Karpas-422 (cell line): ENCODE results near the gene SUGCT. TPM values are rescaled to one million over a fixed set of nuclear protein-coding genes. Genes with fewer than 3 reads are reported as not detected.

Experiments used
- DNase-seq: peaks from one replicate; pipeline ENCODE4 v3.0.0-alpha.2; 2015
- H2AFZ ChIP-seq: fragments of 200-600 bp; sonication (generic); 2 replicates; pipeline ENCODE4 v1.6.1; 2014; ENCODE audit warnings: antibody characterized with exemption, low read length, mixed read lengths
- H3K27ac ChIP-seq: fragments of 200-600 bp; sonication (generic); 2 replicates; pipeline ENCODE4 v1.5.1; 2014; ENCODE audit warnings: mild to moderate bottlenecking, low read length, moderate library complexity
- H3K27me3 ChIP-seq: fragments of 200-600 bp; sonication (generic); 2 replicates; pipeline ENCODE4 v1.6.1; 2014; ENCODE audit warnings: low read length, mixed read lengths
- H3K36me3 ChIP-seq: fragments of 200-600 bp; sonication (generic); 2 replicates; pipeline ENCODE4 v1.6.1; 2014; ENCODE audit warnings: low read length, mixed read lengths; ENCODE audit not compliant: insufficient read depth
- H3K4me1 ChIP-seq: fragments of 200-600 bp; sonication (generic); 2 replicates; pipeline ENCODE4 v1.6.1; 2014; ENCODE audit warnings: mild to moderate bottlenecking, low read length, mixed read lengths
- H3K4me2 ChIP-seq: fragments of 200-600 bp; sonication (generic); 2 replicates; pipeline ENCODE4 v1.6.1; 2014; ENCODE audit warnings: low read length, low read depth, mild to moderate bottlenecking; ENCODE audit not compliant: poor library complexity, severe bottlenecking
- H3K4me3 ChIP-seq: fragments of 200-600 bp; sonication (generic); 2 replicates; pipeline ENCODE4 v1.5.1; 2014; ENCODE audit warnings: mild to moderate bottlenecking, antibody characterized with exemption, low read length, mixed read lengths
- H3K79me2 ChIP-seq: fragments of 200-600 bp; sonication (generic); 2 replicates; pipeline ENCODE4 v1.6.1; 2014; ENCODE audit warnings: mild to moderate bottlenecking, low read length, mixed read lengths
- H3K9ac ChIP-seq: fragments of 200-600 bp; sonication (generic); 2 replicates; pipeline ENCODE4 v1.6.0; 2014; ENCODE audit warnings: low read length
- H3K9me2 ChIP-seq: fragments of 200-600 bp; sonication (generic), shearing (Covaris generic); replicated peaks from 2 replicates; pipeline ENCODE4 v1.6.0; 2014; ENCODE audit warnings: mild to moderate bottlenecking, low read length, moderate library complexity; ENCODE audit not compliant: insufficient read depth
- H3K9me3 ChIP-seq: fragments of 300-700, 200-600 bp; sonication (generic); 2 replicates; pipeline ENCODE4 v1.6.1; 2014; ENCODE audit warnings: low read length, mixed read lengths
- H4K20me1 ChIP-seq: fragments of 200-600 bp; sonication (generic); 2 replicates; pipeline ENCODE4 v1.6.1; 2014; ENCODE audit warnings: mild to moderate bottlenecking, antibody characterized with exemption, low read length, low read depth; ENCODE audit not compliant: insufficient read depth
- total RNA-seq: library from RNA; depleted of rRNA; stranded (reverse); fragments of >200 nt; shearing (Covaris generic); gene quantifications from 2 replicates; pipeline ENCODE4 v1.2.3, GENCODE V29; 2014; ENCODE audit warnings: low replicate concordance

The SUGCT gene
- total RNA-seq, 1 experiment from 2014 or later, result 0.48 TPM

GRCh38 chr7:40500219-40500618 lies 365.4 kb downstream of the SUGCT start:
- Histone ChIP-seq H3K27ac (no peak overlapping the region), H3K9me3 (no peaks in the 10 kb centered on the region), H3K79me2 (no peaks in the 10 kb centered on the region), H3K9ac (no peak overlapping the region), H3K9me2 (no peaks in the 10 kb centered on the region), H3K27me3 (no peaks in the 10 kb centered on the region), H3K4me1 (no peaks in the 10 kb centered on the region), H3K4me2 (no peak overlapping the region), H3K4me3 (no peak overlapping the region), H4K20me1 (no peaks in the 10 kb centered on the region), H2AFZ (no peak overlapping the region), H3K36me3 (no peaks in the 10 kb centered on the region)
- no peak for DNase-seq

DNA sequence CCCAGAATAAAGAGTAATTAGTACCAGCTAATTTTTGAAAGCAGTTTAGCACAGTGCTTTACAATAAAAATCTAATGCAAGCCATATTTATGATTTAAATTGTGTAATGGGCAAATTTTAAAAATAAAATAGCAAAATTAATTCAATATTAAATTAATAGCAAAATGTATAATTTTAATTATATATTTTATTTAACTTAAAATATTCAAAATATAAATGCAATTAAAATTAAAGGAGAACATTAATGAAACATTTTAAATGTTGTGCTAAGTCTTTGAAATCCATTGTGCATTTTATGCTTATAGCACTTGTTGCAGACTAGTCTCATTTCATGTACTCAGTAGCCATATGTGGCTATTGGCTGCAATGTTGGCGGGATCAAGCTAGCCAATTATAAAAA lies 367.6 kb downstream of the SUGCT start:
- H3K27ac ChIP-seq, result no peak overlapping the region
- H3K9ac ChIP-seq, result no peak overlapping the region
- DNase-seq, result no peak
- H3K4me3 ChIP-seq, result no peak overlapping the region
- H3K36me3 ChIP-seq, result no peaks in the 10 kb centered on the region
- no peaks in the 10 kb centered on the region for H3K9me2 ChIP-seq
- H3K4me1 ChIP-seq, result no peaks in the 10 kb centered on the region
- no peaks in the 10 kb centered on the region for H3K27me3 ChIP-seq
- H2AFZ ChIP-seq, result no peak overlapping the region
- H3K9me3 ChIP-seq, result no peaks in the 10 kb centered on the region
- no peaks in the 10 kb centered on the region for H4K20me1 ChIP-seq
- no peak overlapping the region for H3K4me2 ChIP-seq
- H3K79me2 ChIP-seq, result no peaks in the 10 kb centered on the region

- Histone ChIP-seq H3K9me3 (no peaks in the 10 kb centered on the region), H4K20me1 (no peaks in the 10 kb centered on the region), H3K4me3 (no peak overlapping the region), H3K4me2 (no peak overlapping the region), H3K27me3 (no peaks in the 10 kb centered on the region), H3K9me2 (no peaks in the 10 kb centered on the region), H3K79me2 (no peaks in the 10 kb centered on the region), H3K27ac (no peak overlapping the region), H3K4me1 (no peaks in the 10 kb centered on the region), H3K9ac (no peak overlapping the region), H3K36me3 (no peaks in the 10 kb centered on the region), H2AFZ (no peak overlapping the region)
- no peak for DNase-seq
Measured at GRCh38 chr7:40506158-40506557, 371.4 kb downstream of the SUGCT start.

GRCh38 chr7:40507166-40507565 lies 372.4 kb downstream of the SUGCT start:
- H3K9me3 ChIP-seq, result no peaks in the 10 kb centered on the region
- peak; percentile 56 for DNase-seq
- H2AFZ ChIP-seq, result no peak overlapping the region

DNA sequence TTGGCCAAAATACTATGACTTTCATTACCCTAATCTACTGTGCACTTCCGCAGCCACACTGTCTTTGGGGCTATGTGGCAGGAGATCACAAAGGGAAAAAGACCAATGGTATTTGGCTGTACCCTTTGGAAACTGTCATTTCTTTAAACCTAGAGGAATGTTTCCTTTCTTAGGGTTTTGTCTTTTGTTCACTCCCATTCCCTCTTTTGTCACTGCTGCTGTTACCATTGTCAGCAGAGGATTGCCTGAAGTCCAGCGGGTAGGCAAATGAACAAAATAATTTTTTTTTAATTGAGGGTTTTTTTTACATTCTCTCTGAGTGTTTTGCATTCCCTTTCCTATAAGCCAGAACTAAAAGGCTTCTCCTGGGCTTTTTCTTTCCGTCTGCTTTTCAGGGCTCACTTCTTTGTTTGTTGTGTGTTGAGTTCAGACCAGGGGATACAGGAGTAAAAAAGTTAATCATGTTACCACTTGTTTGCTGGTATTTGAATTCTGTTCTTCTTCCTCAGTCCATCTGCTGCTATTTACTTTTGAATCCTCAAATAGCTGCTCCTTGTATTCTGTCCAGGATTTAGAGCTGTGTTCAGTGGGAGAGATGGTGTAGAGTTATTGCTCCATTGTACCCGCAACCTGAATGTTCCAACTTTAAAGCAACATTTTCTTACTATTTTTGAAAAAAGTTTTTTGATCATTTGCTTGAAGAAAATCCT lies 374.6 kb downstream of the SUGCT start:
- Histone ChIP-seq H3K9ac (no peak overlapping the region), H3K9me2 (no peaks in the 10 kb centered on the region), H3K4me1 (no peaks in the 10 kb centered on the region), H3K9me3 (no peaks in the 10 kb centered on the region), H3K79me2 (no peaks in the 10 kb centered on the region), H3K27ac (no peak overlapping the region), H4K20me1 (no peaks in the 10 kb centered on the region), H3K4me3 (no peak overlapping the region), H2AFZ (no peak overlapping the region), H3K4me2 (no peak overlapping the region), H3K27me3 (no peaks in the 10 kb centered on the region), H3K36me3 (no peaks in the 10 kb centered on the region)
- DNase-seq, result no peak

More at GRCh38 chr7:40507166-40507565, 372.4 kb downstream of the SUGCT start:
- H3K4me2 ChIP-seq, result no peak overlapping the region
- no peak overlapping the region for H3K27ac ChIP-seq
- H3K9me2 ChIP-seq, result no peaks in the 10 kb centered on the region
- no peak overlapping the region for H3K4me3 ChIP-seq
- H3K36me3 ChIP-seq, result no peaks in the 10 kb centered on the region
- no peaks in the 10 kb centered on the region for H3K4me1 ChIP-seq
- H3K27me3 ChIP-seq, result no peaks in the 10 kb centered on the region
- H4K20me1 ChIP-seq, result no peaks in the 10 kb centered on the region
- H3K79me2 ChIP-seq, result no peaks in the 10 kb centered on the region
- no peak overlapping the region for H3K9ac ChIP-seq

- no peaks in the 10 kb centered on the region for H3K9me3 ChIP-seq
- H3K27me3 ChIP-seq, result no peaks in the 10 kb centered on the region
- no peak overlapping the region for H3K27ac ChIP-seq
- no peaks in the 10 kb centered on the region for H3K9me2 ChIP-seq
- H3K9ac ChIP-seq, result no peak overlapping the region
- no peak for DNase-seq
- H3K4me3 ChIP-seq, result no peak overlapping the region
- H3K36me3 ChIP-seq, result no peaks in the 10 kb centered on the region
- no peak overlapping the region for H3K4me2 ChIP-seq
- no peaks in the 10 kb centered on the region for H3K4me1 ChIP-seq
- no peaks in the 10 kb centered on the region for H4K20me1 ChIP-seq
- H3K79me2 ChIP-seq, result no peaks in the 10 kb centered on the region
- no peak overlapping the region for H2AFZ ChIP-seq
Measured at GRCh38 chr7:40516376-40516775, 381.6 kb downstream of the SUGCT start.

GRCh38 chr7:40519009-40519408 lies 384.2 kb downstream of the SUGCT start:
- Histone ChIP-seq H3K27me3 (no peaks in the 10 kb centered on the region), H3K36me3 (no peaks in the 10 kb centered on the region), H2AFZ (no peak overlapping the region), H3K9me3 (no peaks in the 10 kb centered on the region), H3K4me2 (no peak overlapping the region), H3K79me2 (no peaks in the 10 kb centered on the region), H3K4me3 (no peak overlapping the region), H3K9me2 (no peaks in the 10 kb centered on the region), H4K20me1 (no peaks in the 10 kb centered on the region), H3K9ac (no peak overlapping the region), H3K27ac (no peak overlapping the region), H3K4me1 (no peaks in the 10 kb centered on the region)
- DNase-seq, result no peak

DNA sequence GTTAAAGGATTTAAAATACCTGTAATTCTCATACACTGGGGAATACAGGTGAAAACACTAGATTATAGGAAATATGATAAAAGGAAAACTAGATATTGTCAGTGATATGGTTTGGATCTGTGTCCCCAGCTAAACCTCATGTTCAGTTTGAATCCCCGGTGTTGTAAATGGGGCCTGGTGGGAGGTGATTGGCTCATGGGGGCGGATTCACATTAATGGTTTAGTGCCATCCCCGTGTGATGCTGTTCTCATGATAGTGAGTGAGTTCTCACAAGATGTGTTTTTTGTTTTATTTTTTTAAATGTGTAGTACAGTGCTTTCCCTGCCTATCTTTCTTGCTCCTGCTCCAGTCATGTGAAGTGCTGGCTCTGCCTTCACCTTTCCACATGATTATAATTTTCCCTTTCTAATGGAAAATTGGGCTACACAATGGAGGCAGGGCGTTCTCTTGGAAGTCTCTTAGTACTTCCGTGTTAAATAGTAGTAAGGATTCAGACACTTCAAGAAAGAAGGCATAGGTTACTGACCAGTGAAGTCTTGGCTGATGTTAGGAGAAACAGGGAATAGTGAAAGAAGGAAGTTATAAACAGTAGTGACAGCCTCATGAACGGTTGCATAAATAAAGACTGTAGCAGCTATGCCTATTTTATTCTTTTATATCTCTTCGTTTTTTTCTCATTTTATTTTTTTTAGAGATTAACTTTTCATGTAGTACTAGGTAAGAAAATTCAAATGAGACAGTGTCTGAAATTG lies 386.4 kb downstream of the SUGCT start:
- H3K4me1 ChIP-seq, result no peaks in the 10 kb centered on the region
- no peak overlapping the region for H2AFZ ChIP-seq
- DNase-seq, result no peak
- no peaks in the 10 kb centered on the region for H3K9me3 ChIP-seq
- no peak overlapping the region for H3K9ac ChIP-seq
- H3K27me3 ChIP-seq, result no peaks in the 10 kb centered on the region
- no peaks in the 10 kb centered on the region for H3K36me3 ChIP-seq
- no peaks in the 10 kb centered on the region for H4K20me1 ChIP-seq
- H3K27ac ChIP-seq, result no peak overlapping the region
- no peak overlapping the region for H3K4me3 ChIP-seq
- no peaks in the 10 kb centered on the region for H3K79me2 ChIP-seq
- H3K9me2 ChIP-seq, result no peaks in the 10 kb centered on the region
- no peak overlapping the region for H3K4me2 ChIP-seq
